Astrocyte (in vitro differentiated cells and primary cell): Measurements from ENCODE around the gene TNFSF15. TPM values are rescaled to one million over a fixed set of nuclear protein-coding genes. Genes with fewer than 3 reads are reported as not detected.

Experiments used
- DNase-seq: peaks from one replicate; pipeline ENCODE4 v3.0.0-alpha.2; 2010; ENCODE audit warnings: low read depth
- FAIRE-seq: peaks from 2 replicates; lab custom pipeline; 2011; peaks lifted over from hg19 to GRCh38; lab: Jason Lieb, UNC
- H2AFZ ChIP-seq: 2 replicates; pipeline ENCODE4 v1.6.0; 2012; ENCODE audit warnings: low read depth, low read length, inconsistent platforms
- H3K27ac ChIP-seq: 2 replicates; pipeline ENCODE4 v1.5.1; 2011; ENCODE audit warnings: low read depth, low read length, inconsistent platforms
- H3K27me3 ChIP-seq: 2 replicates; pipeline ENCODE4 v1.6.0; 2011; ENCODE audit warnings: low read length, inconsistent platforms; ENCODE audit not compliant: insufficient read depth
- H3K36me3 ChIP-seq: 2 replicates; pipeline ENCODE4 v1.5.1; 2011; ENCODE audit warnings: low read length, inconsistent platforms; ENCODE audit not compliant: insufficient read depth
- H3K4me1 ChIP-seq: 2 replicates; pipeline ENCODE4 v1.5.1; 2011; ENCODE audit warnings: low read length, inconsistent platforms; ENCODE audit not compliant: insufficient read depth
- H3K4me2 ChIP-seq: 2 replicates; pipeline ENCODE4 v1.6.0; 2012; ENCODE audit warnings: low read length, inconsistent platforms
- H3K4me3 ChIP-seq: 2 replicates; pipeline ENCODE4 v1.5.1; 2011; ENCODE audit warnings: low read depth, mild to moderate bottlenecking, low read length, inconsistent platforms; ENCODE audit not compliant: insufficient read depth
- H3K79me2 ChIP-seq: 2 replicates; pipeline ENCODE4 v1.6.0; 2012; ENCODE audit warnings: mild to moderate bottlenecking, low read length, inconsistent platforms; ENCODE audit not compliant: insufficient read depth
- H3K9ac ChIP-seq: 2 replicates; pipeline ENCODE4 v1.6.0; 2012; ENCODE audit warnings: mild to moderate bottlenecking, low read length, inconsistent platforms
- H3K9me3 ChIP-seq: 2 replicates; pipeline ENCODE4 v1.5.1; 2012; ENCODE audit warnings: low read depth, mild to moderate bottlenecking, low read length, inconsistent platforms; ENCODE audit not compliant: insufficient read depth
- H4K20me1 ChIP-seq: 2 replicates; pipeline ENCODE4 v1.6.0; 2012; ENCODE audit warnings: low read length, inconsistent platforms; ENCODE audit not compliant: insufficient read depth
- H3K27ac Mint-ChIP-seq: one replicate; pipeline ENCODE4 v1.8.0; 2021; ENCODE audit warnings: mild to moderate bottlenecking, mixed read lengths; ENCODE audit not compliant: unreplicated experiment
- H3K27me3 Mint-ChIP-seq: one replicate; pipeline ENCODE4 v1.8.0; 2021; ENCODE audit warnings: low read depth, mixed read lengths; ENCODE audit not compliant: unreplicated experiment
- H3K36me3 Mint-ChIP-seq: one replicate; pipeline ENCODE4 v1.8.0; 2021; ENCODE audit warnings: low read depth, mixed read lengths; ENCODE audit not compliant: unreplicated experiment
- H3K4me1 Mint-ChIP-seq: one replicate; pipeline ENCODE4 v1.8.0; 2021; ENCODE audit warnings: low read depth, mixed read lengths; ENCODE audit not compliant: unreplicated experiment
- H3K4me3 Mint-ChIP-seq: one replicate; pipeline ENCODE4 v1.8.0; 2021; ENCODE audit warnings: mild to moderate bottlenecking, moderate library complexity, mixed read lengths; ENCODE audit not compliant: unreplicated experiment
- H3K9me3 Mint-ChIP-seq: one replicate; pipeline ENCODE4 v1.8.0; 2021; ENCODE audit warnings: mild to moderate bottlenecking, mixed read lengths; ENCODE audit not compliant: unreplicated experiment
- EZH2 ChIP-seq: IDR thresholded peaks from 2 replicates; pipeline ENCODE4 v1.6.1; 2012; ENCODE audit warnings: mild to moderate bottlenecking, low read length, inconsistent platforms; ENCODE audit not compliant: insufficient read depth
- total RNA-seq: library from RNA; stranded (reverse); gene quantifications from 2 replicates; pipeline ENCODE4 v1.2.1, GENCODE V29; 2021
- TF ChIP-seq, protein P1 (sequence below): IDR thresholded peaks from 2 replicates; pipeline ENCODE4 v1.5.1; 2011; ENCODE audit warnings: low read depth, mild to moderate bottlenecking, inconsistent platforms, low read length, moderate library complexity; ENCODE audit not compliant: insufficient read depth

TNFSF15 gene
- total RNA-seq, 1 donor from 2014 or later = 10.3 TPM

DNA sequence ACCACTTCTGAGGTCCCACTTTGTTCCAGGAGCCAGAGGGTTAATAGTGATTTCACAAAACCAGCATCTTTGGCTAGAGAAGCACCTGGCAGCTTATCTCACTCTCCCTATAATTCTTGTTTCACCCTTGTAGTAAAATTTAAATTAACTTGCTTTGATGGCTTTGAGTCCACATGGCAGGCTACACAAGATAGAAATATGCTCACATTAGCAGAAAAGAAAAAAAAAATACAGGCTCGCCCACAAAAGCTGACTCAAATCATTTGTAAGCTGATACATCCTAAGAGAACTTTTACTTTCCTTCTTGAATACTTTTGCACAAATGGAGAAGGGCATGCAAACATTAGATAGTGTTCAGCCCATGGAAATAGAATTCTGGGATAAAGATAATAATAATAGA, 36.2 kb downstream of the TNFSF15 start:
- H3K9me3 ChIP-seq = no peaks in the 10 kb centered on the region
- no peaks in the 10 kb centered on the region for H4K20me1 ChIP-seq
- TF ChIP-seq, protein P1, sequence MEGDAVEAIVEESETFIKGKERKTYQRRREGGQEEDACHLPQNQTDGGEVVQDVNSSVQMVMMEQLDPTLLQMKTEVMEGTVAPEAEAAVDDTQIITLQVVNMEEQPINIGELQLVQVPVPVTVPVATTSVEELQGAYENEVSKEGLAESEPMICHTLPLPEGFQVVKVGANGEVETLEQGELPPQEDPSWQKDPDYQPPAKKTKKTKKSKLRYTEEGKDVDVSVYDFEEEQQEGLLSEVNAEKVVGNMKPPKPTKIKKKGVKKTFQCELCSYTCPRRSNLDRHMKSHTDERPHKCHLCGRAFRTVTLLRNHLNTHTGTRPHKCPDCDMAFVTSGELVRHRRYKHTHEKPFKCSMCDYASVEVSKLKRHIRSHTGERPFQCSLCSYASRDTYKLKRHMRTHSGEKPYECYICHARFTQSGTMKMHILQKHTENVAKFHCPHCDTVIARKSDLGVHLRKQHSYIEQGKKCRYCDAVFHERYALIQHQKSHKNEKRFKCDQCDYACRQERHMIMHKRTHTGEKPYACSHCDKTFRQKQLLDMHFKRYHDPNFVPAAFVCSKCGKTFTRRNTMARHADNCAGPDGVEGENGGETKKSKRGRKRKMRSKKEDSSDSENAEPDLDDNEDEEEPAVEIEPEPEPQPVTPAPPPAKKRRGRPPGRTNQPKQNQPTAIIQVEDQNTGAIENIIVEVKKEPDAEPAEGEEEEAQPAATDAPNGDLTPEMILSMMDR = no peak
- TF ChIP-seq EZH2 = no peak
- no peaks in the 10 kb centered on the region for H3K79me2 ChIP-seq
- Mint-ChIP-seq H3K36me3 (no peaks in the 10 kb centered on the region), H3K27me3 (peaks cover 10% of the 10 kb centered on the region), H3K4me1 (peaks cover 5% of the 10 kb centered on the region), H3K27ac (no peak overlapping the region), H3K4me3 (no peak overlapping the region), H3K9me3 (no peaks in the 10 kb centered on the region)
- H3K27me3 ChIP-seq = peaks cover 3% of the 10 kb centered on the region
- H3K4me1 ChIP-seq = peaks cover 2% of the 10 kb centered on the region
- no peak overlapping the region for H3K4me2 ChIP-seq
- no peak overlapping the region for H3K9ac ChIP-seq
- no peak overlapping the region for H3K4me3 ChIP-seq
- H2AFZ ChIP-seq = no peak overlapping the region
- no peak overlapping the region for H3K27ac ChIP-seq
- peak; percentile 65 for DNase-seq
- FAIRE-seq = no peak
- no peaks in the 10 kb centered on the region for H3K36me3 ChIP-seq

DNA sequence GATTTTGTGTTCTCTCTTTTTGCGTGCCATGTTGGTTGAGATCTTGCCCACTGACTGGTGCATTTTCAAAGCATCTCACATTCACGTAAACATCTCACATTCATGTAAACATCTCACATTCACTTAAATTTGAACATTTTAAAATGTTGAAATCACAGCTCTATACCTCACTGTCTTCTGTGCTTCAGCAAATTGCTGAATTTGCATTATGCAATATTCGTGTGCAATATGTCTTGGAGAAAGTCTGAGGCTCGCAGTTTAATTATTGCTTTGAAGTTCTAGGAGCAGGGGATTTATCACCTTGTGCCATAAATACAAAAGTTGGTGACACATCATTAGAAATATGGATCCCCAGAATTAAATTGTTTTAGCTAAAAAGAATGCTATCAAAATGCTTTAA, 42.6 kb downstream of the TNFSF15 start:
- Histone ChIP-seq H3K36me3 (no peaks in the 10 kb centered on the region), H3K4me3 (no peak overlapping the region), H3K79me2 (no peaks in the 10 kb centered on the region), H3K4me1 (no peaks in the 10 kb centered on the region), H3K9me3 (no peaks in the 10 kb centered on the region), H3K27ac (no peak overlapping the region), H3K27me3 (peaks cover 12% of the 10 kb centered on the region), H2AFZ (no peak overlapping the region), H4K20me1 (no peaks in the 10 kb centered on the region), H3K4me2 (no peak overlapping the region), H3K9ac (no peak overlapping the region)
- no peak overlapping the region for H3K27ac Mint-ChIP-seq
- FAIRE-seq = no peak
- H3K4me3 Mint-ChIP-seq = no peak overlapping the region
- H3K27me3 Mint-ChIP-seq = peaks cover 16% of the 10 kb centered on the region
- H3K36me3 Mint-ChIP-seq = no peaks in the 10 kb centered on the region
- no peak for DNase-seq
- TF ChIP-seq, protein P1 = no peak
- no peak for TF ChIP-seq EZH2
- H3K9me3 Mint-ChIP-seq = no peaks in the 10 kb centered on the region
- no peaks in the 10 kb centered on the region for H3K4me1 Mint-ChIP-seq

DNA sequence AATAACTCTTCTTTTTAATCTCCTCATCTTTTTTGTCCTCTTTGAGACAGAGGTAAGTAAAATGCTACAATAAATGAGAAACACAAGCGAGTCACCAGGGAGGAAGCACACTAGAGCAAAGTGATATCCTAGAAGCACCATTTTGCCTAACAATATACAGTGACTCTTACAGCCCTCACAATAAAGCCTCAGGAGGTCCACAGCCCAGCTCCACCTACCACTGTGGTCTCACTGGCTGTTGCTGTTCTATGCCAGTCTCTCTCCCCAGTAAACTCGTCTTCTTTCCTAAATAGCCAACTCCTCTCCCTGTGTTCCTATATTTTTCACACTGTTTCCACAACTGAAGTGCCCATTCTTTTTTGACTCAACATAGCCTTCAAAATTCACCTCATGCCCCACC, 44.3 kb downstream of the TNFSF15 start:
- Mint-ChIP-seq H3K4me3 (no peak overlapping the region), H3K4me1 (peaks cover 3% of the 10 kb centered on the region), H3K9me3 (peaks cover 2% of the 10 kb centered on the region), H3K27ac (no peak overlapping the region), H3K27me3 (peaks cover 22% of the 10 kb centered on the region), H3K36me3 (no peaks in the 10 kb centered on the region)
- Histone ChIP-seq H3K79me2 (no peaks in the 10 kb centered on the region), H3K9me3 (no peaks in the 10 kb centered on the region), H3K4me1 (no peaks in the 10 kb centered on the region), H3K36me3 (no peaks in the 10 kb centered on the region), H4K20me1 (no peaks in the 10 kb centered on the region), H3K27me3 (peaks cover 12% of the 10 kb centered on the region), H3K9ac (no peak overlapping the region), H3K4me2 (no peak overlapping the region), H3K4me3 (no peak overlapping the region), H3K27ac (no peak overlapping the region), H2AFZ (no peak overlapping the region)
- FAIRE-seq (no peak), DNase-seq (no peak)
- TF ChIP-seq, protein P1 = no peak
- no peak for TF ChIP-seq EZH2
